Mucosa of rectum (tissue), 2 donors: ENCODE data around the gene GPSM1.

Experiments
- H3K27ac ChIP-seq, 2 donors: one replicate each; pipeline ENCODE4 v1.7.0; 2013; ENCODE audit warnings: inconsistent platforms in 2 of 2, low read depth in 2 of 2, low read length in 2 of 2
- H3K27me3 ChIP-seq, 2 donors: one replicate each; pipeline ENCODE4 v1.7.0; 2013; ENCODE audit warnings: low read length in 2 of 2; ENCODE audit not compliant: control insufficient read depth in 2 of 2, insufficient read depth in 2 of 2
- H3K36me3 ChIP-seq, 2 donors: one replicate each; pipeline ENCODE4 v1.7.0; 2013; ENCODE audit warnings: low read length in 2 of 2; ENCODE audit not compliant: control insufficient read depth in 2 of 2, insufficient read depth in 2 of 2
- H3K4me1 ChIP-seq, 2 donors: one replicate each; pipeline ENCODE4 v1.7.0; 2013; ENCODE audit warnings: low read length in 2 of 2, mild to moderate bottlenecking in 1 of 2; ENCODE audit not compliant: control insufficient read depth in 2 of 2, insufficient read depth in 2 of 2
- H3K4me3 ChIP-seq, 2 donors: one replicate each; pipeline ENCODE4 v1.7.0; 2013; ENCODE audit warnings: low read length in 2 of 2
- H3K9ac ChIP-seq, 2 donors: one replicate each; pipeline ENCODE4 v1.7.0; 2013; ENCODE audit warnings: low read length in 2 of 2, low read depth in 1 of 2, mild to moderate bottlenecking in 1 of 2
- H3K9me3 ChIP-seq, 2 donors: one replicate each; pipeline ENCODE4 v1.7.0; 2013; ENCODE audit warnings: low read length in 2 of 2; ENCODE audit not compliant: control insufficient read depth in 2 of 2
- donor health status: healthy.
- donor health status: Normal muscosa, but diverticular disease.

Gene GPSM1

GRCh38 chr9:136375096-136375495, 47.8 kb downstream of the GPSM1 start:
- H3K27ac ChIP-seq = no peak overlapping the region
- no peak overlapping the region for H3K9ac ChIP-seq
- H3K27me3 ChIP-seq = no peaks in the 10 kb centered on the region
- no peaks in the 10 kb centered on the region for H3K36me3 ChIP-seq
- H3K9me3 ChIP-seq = no peaks in the 10 kb centered on the region
- no peak overlapping the region for H3K4me3 ChIP-seq
- H3K4me1 ChIP-seq = peaks cover 3 to 7% of the 10 kb centered on the region in 2 donors

DNA sequence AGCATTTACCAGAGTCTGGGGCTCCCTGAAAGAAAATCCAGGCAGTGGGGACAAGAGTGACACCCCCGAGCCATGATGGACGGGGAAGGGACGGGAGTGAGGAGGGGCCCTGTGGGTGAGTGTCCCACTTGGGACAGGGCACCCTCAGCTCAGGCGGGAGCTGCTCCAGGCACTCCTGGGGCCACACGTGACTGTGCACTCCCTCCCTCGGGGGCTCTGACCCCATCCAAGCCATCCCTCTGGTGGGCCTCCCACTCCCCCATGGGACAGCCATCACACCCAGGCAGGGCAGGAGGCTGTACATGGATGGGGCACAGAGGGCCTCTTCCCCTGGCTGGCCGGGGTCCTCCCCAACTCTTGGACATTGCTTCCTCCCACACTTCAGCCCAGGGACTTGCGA, 49.1 kb downstream of the GPSM1 start:
- Histone ChIP-seq H3K4me1 (peaks cover 3 to 7% of the 10 kb centered on the region in 2 donors), H3K9me3 (no peaks in the 10 kb centered on the region), H3K36me3 (peaks cover 5 to 6% of the 10 kb centered on the region in 2 donors), H3K27me3 (no peaks in the 10 kb centered on the region), H3K27ac (no peak overlapping the region), H3K9ac (no peak overlapping the region), H3K4me3 (no peak overlapping the region)

DNA sequence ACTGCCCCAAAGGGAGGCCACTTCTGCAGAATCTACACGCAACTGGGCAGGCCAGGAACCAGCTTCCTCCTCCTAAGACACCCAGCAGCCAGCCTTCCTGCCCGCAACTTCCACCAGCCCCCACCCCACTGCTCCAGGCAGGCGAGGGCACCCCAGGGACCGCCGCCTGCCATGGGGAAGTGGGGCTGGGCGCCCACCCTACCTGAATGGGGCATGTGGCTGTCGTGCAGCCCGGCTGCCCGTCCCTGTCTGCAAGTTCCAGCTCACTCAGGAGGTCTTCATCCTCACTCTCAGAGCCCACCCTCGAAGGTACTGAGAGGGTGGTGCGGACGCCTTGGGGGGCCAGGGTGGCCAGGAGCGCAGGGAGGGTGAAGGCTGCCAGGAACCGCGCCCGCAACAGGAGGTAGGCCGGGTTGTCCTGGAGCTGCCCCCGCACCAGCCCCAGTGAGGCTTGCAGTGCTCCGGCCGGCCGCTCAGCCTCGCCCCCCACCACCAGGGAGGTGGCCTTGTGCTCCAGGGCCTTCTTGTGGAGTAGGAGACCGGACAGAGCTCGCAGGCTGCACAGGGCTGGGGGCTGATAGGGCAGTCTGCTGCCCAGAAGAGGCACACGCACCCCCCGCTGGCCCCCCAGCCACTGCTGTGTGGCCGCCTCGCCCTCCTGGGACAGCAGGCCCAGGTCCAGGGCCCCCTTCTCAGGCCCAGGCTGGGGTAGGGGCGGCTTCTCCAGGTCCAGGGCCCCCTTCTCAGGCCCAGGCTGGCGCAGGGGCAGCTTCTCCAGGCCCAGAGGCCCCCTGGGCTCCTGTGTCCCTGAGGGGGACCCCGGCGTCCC, 50.2 kb downstream of the GPSM1 start:
- Histone ChIP-seq H3K27me3 (no peaks in the 10 kb centered on the region), H3K9me3 (no peaks in the 10 kb centered on the region), H3K4me1 (peaks cover 0 to 7% of the 10 kb centered on the region in 2 donors), H3K36me3 (peaks cover 11% of the 10 kb centered on the region in 2 donors), H3K9ac (no peak overlapping the region), H3K4me3 (no peak overlapping the region), H3K27ac (no peak overlapping the region)

- H3K9ac ChIP-seq = no peak overlapping the region
- H3K27ac ChIP-seq = no peak overlapping the region
- H3K4me3 ChIP-seq = no peak overlapping the region
- no peaks in the 10 kb centered on the region for H3K4me1 ChIP-seq
- H3K27me3 ChIP-seq = no peaks in the 10 kb centered on the region
- peaks cover 11 to 16% of the 10 kb centered on the region in 2 donors for H3K36me3 ChIP-seq
- H3K9me3 ChIP-seq = no peaks in the 10 kb centered on the region
Measured at GRCh38 chr9:136378170-136379002, 51.0 kb downstream of the GPSM1 start.

- Histone ChIP-seq H3K27ac (no peak overlapping the region), H3K4me3 (no peak overlapping the region), H3K36me3 (peaks cover 13 to 17% of the 10 kb centered on the region in 2 donors), H3K9me3 (no peaks in the 10 kb centered on the region), H3K27me3 (no peaks in the 10 kb centered on the region), H3K9ac (no peak overlapping the region), H3K4me1 (no peaks in the 10 kb centered on the region)
Measured at GRCh38 chr9:136379003-136379287, 51.6 kb downstream of the GPSM1 start.

- H3K27me3 ChIP-seq = no peaks in the 10 kb centered on the region
- H3K27ac ChIP-seq = no peak overlapping the region
- H3K4me1 ChIP-seq = no peaks in the 10 kb centered on the region
- H3K9me3 ChIP-seq = no peaks in the 10 kb centered on the region
- H3K36me3 ChIP-seq = peaks cover 17% of the 10 kb centered on the region in 2 donors
- H3K9ac ChIP-seq = no peak overlapping the region
- no peak overlapping the region for H3K4me3 ChIP-seq
Measured at GRCh38 chr9:136379401-136379800, 52.1 kb downstream of the GPSM1 start.

GRCh38 chr9:136379891-136380290, 52.6 kb downstream of the GPSM1 start:
- H3K9ac ChIP-seq = no peak overlapping the region
- no peaks in the 10 kb centered on the region for H3K4me1 ChIP-seq
- no peak overlapping the region for H3K27ac ChIP-seq
- H3K4me3 ChIP-seq = no peak overlapping the region
- H3K27me3 ChIP-seq = no peaks in the 10 kb centered on the region
- H3K36me3 ChIP-seq = peaks cover 18 to 19% of the 10 kb centered on the region in 2 donors
- H3K9me3 ChIP-seq = no peaks in the 10 kb centered on the region

- H3K9ac ChIP-seq = no peak overlapping the region
- H3K9me3 ChIP-seq = no peaks in the 10 kb centered on the region
- H3K27me3 ChIP-seq = no peaks in the 10 kb centered on the region
- H3K4me1 ChIP-seq = no peaks in the 10 kb centered on the region
- no peak overlapping the region for H3K27ac ChIP-seq
- H3K4me3 ChIP-seq = no peak overlapping the region
- H3K36me3 ChIP-seq = peaks cover 19 to 22% of the 10 kb centered on the region in 2 donors
Measured at GRCh38 chr9:136380381-136380780, 53.0 kb downstream of the GPSM1 start.

- peaks cover 19 to 27% of the 10 kb centered on the region in 2 donors for H3K36me3 ChIP-seq
- no peak overlapping the region for H3K27ac ChIP-seq
- no peaks in the 10 kb centered on the region for H3K9me3 ChIP-seq
- no peaks in the 10 kb centered on the region for H3K27me3 ChIP-seq
- H3K4me1 ChIP-seq = no peaks in the 10 kb centered on the region
- H3K9ac ChIP-seq = no peak overlapping the region
- no peak overlapping the region for H3K4me3 ChIP-seq
Measured at GRCh38 chr9:136381311-136381710, 54.0 kb downstream of the GPSM1 start.

DNA sequence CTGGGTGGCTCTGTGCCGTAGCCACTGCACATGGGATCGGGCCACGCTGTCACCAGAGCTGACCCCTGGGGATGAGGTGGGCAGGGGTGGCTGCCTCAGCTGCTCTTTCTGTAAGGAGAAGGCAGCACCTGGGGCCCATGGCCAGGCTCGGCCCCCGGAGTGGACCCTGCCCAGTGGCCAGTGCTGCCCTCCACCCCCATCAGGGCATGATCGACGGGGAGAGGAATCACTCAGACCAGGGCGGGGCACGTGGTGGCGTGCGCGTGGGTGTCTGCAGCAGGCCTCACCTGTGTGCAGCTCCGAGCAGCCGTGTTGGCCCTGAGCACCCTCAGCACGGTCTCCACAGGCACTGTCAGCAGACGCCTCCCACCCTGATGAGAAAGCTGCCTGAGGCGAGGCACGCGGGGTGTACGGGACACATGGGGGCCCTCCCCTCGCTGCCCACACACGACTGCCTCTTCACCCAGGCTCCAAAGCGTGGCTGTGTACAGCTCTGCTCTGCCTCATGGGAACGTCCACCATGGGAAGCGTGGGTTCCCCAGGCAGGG, 54.7 kb downstream of the GPSM1 start:
- Histone ChIP-seq H3K27me3 (no peaks in the 10 kb centered on the region), H3K9me3 (no peaks in the 10 kb centered on the region), H3K9ac (no peak overlapping the region), H3K4me3 (no peak overlapping the region), H3K36me3 (peaks cover 21 to 27% of the 10 kb centered on the region in 2 donors), H3K4me1 (no peaks in the 10 kb centered on the region), H3K27ac (no peak overlapping the region)
